Common myeloid progenitor, CD34-positive (primary cell): ENCODE results near the gene NELL1.

Experiments used
- CTCF ChIA-PET: fragments of 350-600 bp; sonication (Branson Sonifier 250); formaldehyde crosslinking; loops from one replicate; lab custom pipeline; 2021; ENCODE audit warnings: antibody characterized with exemption; lab: Charles Lee
- POLR2A ChIA-PET: fragments of 350-600 bp; sonication (Branson Sonifier 250); formaldehyde crosslinking; loops from one replicate; lab custom pipeline; 2021; ENCODE audit warnings: antibody characterized with exemption; lab: Charles Lee
- DNase-seq, 3 donors: peaks; one replicate each; pipeline versions ENCODE4 v3.0.0 to v3.0.0-alpha.2; 2013
- H3K27ac ChIP-seq, 2 experiments: 1 replicate in 1 of 2; 2 replicates in 1 of 2; pipeline ENCODE4 v1.7.0; 2013; ENCODE audit warnings: inconsistent platforms in 2 of 2, low read length in 2 of 2, mild to moderate bottlenecking in 2 of 2, low read depth in 1 of 2, moderate library complexity in 1 of 2; ENCODE audit not compliant: severe bottlenecking in 2 of 2, insufficient read depth in 1 of 2, poor library complexity in 1 of 2
- H3K27me3 ChIP-seq, 5 experiments: replicated peaks in 2 of 5; 1 replicate in 3 of 5; 2 replicates in 2 of 5; pipeline versions ENCODE4 v1.6.1 to v1.7.0; 2013; ENCODE audit warnings: low read length in 4 of 5, mild to moderate bottlenecking in 2 of 5, moderate library complexity in 2 of 5, inconsistent platforms in 1 of 5; ENCODE audit not compliant: insufficient read depth in 5 of 5, control insufficient read depth in 4 of 5
- H3K36me3 ChIP-seq, 4 experiments: 1 replicate in 2 of 4; 2 replicates in 2 of 4; pipeline versions ENCODE4 v1.6.1 to v1.7.0; 2013; ENCODE audit warnings: low read length in 3 of 4, control low read depth in 1 of 4, mild to moderate bottlenecking in 1 of 4; ENCODE audit not compliant: control insufficient read depth in 4 of 4, insufficient read depth in 4 of 4
- H3K4me1 ChIP-seq, 4 experiments: 1 replicate in 3 of 4; 2 replicates in 1 of 4; pipeline versions ENCODE4 v1.6.1 to v1.7.1; 2013; ENCODE audit warnings: low read length in 3 of 4, mild to moderate bottlenecking in 3 of 4, control low read depth in 1 of 4, inconsistent platforms in 1 of 4, moderate library complexity in 1 of 4; ENCODE audit not compliant: control insufficient read depth in 4 of 4, insufficient read depth in 4 of 4; ENCODE audit errors: control extremely low read depth in 1 of 4
- H3K4me3 ChIP-seq, 7 experiments: 1 replicate in 4 of 7; 2 replicates in 3 of 7; pipeline versions ENCODE4 v1.5.1 to v1.7.0; 2013; ENCODE audit warnings: mild to moderate bottlenecking in 7 of 7, low read length in 6 of 7, moderate library complexity in 6 of 7, inconsistent platforms in 2 of 7, low read depth in 2 of 7, control low read depth in 1 of 7; ENCODE audit not compliant: insufficient read depth in 4 of 7, control insufficient read depth in 1 of 7; ENCODE audit errors: extremely low read depth in 1 of 7
- H3K9me3 ChIP-seq, 5 experiments: 1 replicate in 4 of 5; 2 replicates in 1 of 5; pipeline versions ENCODE4 v1.6.1 to v1.7.1; 2013; ENCODE audit warnings: low read length in 4 of 5, mild to moderate bottlenecking in 2 of 5, inconsistent platforms in 1 of 5, low read depth in 1 of 5, moderate library complexity in 1 of 5; ENCODE audit not compliant: control insufficient read depth in 4 of 5, insufficient read depth in 2 of 5; ENCODE audit errors: control extremely low read depth in 1 of 5
- WGBS: methylation state at CpG from one replicate; pipeline ENCODE4 v1.1.5; 2013; ENCODE audit not compliant: insufficient coverage; 5-methylcytosine and 5-hydroxymethylcytosine counted together

The NELL1 gene

DNA sequence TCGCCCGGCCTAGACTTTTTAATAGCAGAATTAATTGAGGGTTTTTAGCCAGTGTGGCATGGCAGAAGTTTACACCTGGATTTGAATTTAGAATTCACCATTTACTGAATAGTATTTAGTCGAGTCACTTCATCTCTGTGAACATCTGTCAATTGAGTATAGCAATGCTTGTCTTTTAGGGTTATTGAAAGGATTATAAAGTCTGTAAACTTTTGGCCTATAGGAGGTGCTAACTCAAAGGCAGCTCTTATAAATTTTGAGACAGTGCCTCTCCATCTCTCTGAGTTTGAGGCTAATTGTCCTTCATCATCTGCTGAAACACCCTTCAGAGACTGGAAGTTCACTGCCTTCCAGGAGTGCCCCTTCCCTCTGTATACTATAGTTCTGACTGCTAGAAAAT lies 205.0 kb downstream of the NELL1 start:
- H3K27me3 ChIP-seq: peaks cover 0 to 3% (median 0%) of the 10 kb centered on the region in 5 experiments
- no CpG with 5 or more reads among the region's 3 CpGs for WGBS
- CTCF ChIA-PET: no interaction called here

DNA sequence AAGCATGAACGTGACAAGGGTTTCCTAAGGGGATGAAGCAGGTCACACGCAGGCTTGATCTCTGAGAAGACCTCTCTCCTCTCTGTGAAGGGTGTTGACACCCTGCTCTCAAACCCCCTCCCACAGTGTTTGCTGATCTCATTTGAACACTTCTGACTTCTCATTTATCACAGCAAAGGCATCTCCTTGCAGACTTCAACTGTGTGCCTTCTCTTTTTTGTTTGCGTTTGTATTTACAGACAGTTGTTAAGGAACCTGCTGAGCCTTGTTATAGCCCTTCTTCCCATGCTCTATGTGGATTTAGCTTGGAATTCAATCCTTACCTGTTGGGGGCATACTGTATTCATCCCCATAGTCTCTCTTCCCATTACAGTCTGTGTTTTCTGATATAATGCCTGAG lies 206.5 kb downstream of the NELL1 start:
- H3K27me3 ChIP-seq: peaks cover 0 to 3% (median 0%) of the 10 kb centered on the region in 5 experiments
- no peaks in the 10 kb centered on the region for H3K36me3 ChIP-seq
- no peaks in the 10 kb centered on the region for H3K9me3 ChIP-seq
- H3K4me1 ChIP-seq: no peaks in the 10 kb centered on the region
- H3K4me3 ChIP-seq: no peak overlapping the region
- CTCF ChIA-PET: no interaction called here
- DNase-seq: no peak
- 48% methylated on average over 3 of the region's 3 CpGs for WGBS
- no peak overlapping the region for H3K27ac ChIP-seq
- POLR2A ChIA-PET: no interaction called here

More for the DNA sequence above, 205.0 kb downstream of the NELL1 start:
- Histone ChIP-seq H3K9me3 (no peaks in the 10 kb centered on the region), H3K4me3 (no peak overlapping the region), H3K36me3 (no peaks in the 10 kb centered on the region), H3K4me1 (no peaks in the 10 kb centered on the region), H3K27ac (no peak overlapping the region)
- POLR2A ChIA-PET: no interaction called here
- DNase-seq: no peak

DNA sequence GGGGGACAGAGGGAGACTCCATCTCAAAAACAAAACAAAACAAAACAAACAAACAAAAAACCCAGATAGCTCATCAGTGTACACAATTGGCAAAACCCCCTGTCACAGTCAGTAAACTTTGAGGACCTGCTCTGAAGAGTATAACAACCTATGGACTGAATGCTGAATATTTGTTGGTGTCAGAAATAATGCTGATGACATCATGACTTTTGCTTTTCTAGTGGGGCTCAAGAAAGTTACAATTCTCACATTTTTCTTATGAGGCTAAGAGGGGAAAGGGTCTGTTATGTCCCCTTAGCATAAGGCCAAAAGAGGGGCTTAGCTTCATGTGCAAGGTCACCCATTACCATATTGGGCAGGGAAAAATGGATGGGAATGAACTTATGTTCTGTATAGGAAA lies 207.4 kb downstream of the NELL1 start:
- no peaks in the 10 kb centered on the region for H3K4me1 ChIP-seq
- no peak overlapping the region for H3K4me3 ChIP-seq
- ChIA-PET POLR2A (no interaction called here), CTCF (no interaction called here)
- peaks cover 0 to 3% (median 0%) of the 10 kb centered on the region in 5 experiments for H3K27me3 ChIP-seq
- no peak for DNase-seq
- H3K9me3 ChIP-seq: no peaks in the 10 kb centered on the region
- H3K36me3 ChIP-seq: no peaks in the 10 kb centered on the region
- H3K27ac ChIP-seq: no peak overlapping the region

DNA sequence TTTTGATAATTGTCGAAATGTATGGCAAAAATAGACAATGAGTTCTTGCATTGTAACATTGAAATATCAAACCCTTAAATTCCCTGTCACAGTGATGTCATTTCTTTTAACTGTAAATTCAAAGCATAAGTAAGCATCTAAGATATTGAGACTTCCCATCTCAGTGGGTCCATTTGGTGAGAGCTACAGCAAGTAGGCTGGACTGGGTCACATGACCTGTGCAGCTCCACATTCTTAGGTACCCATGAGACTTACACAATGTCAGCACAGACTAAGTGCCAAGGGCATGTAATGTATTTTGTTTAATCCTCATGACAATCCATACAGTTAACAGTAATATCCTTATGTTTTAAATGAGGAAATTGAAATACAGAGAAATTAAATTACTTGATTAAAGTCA lies 210.7 kb downstream of the NELL1 start:
- CTCF ChIA-PET: no interaction called here

DNA sequence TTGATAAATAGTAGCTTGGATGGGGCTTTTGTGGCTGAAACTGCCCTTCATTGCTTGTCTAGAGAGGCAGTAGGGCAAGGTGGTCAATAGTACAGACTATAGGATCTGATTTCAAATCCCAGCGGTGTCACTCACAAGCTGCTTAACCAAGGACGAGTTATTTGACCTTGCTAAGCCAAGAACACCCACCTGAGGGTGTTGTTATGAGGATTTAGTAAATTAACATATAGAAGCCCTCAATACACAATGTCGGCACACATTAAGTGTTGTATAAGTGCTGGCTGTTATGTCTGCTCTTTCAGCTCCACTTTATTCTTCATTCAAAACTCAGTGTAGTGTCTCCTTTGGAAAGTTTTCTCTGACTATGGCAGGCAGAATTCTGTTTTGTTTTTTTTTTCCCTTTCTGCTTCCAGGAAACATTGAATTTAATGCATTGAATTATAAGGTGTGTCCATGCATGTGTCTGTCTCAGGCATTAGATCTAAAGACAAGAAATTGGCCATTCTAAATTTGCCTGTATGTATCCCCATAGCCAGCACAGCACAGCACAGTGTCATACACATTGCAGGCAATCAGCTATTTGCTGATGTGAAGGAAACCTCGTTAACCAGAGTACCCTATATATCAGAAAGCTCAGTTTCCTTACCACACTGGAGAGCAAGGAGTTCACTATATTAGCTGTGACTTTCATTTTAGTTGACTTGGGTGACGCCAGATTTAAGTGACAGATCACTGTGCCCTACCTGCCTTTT lies 212.1 kb downstream of the NELL1 start:
- POLR2A ChIA-PET: no interaction called here
- WGBS: 67% methylated on average over 1 of the region's 5 CpGs

More for the DNA sequence above, 210.7 kb downstream of the NELL1 start:
- H3K4me1 ChIP-seq: no peaks in the 10 kb centered on the region
- no peaks in the 10 kb centered on the region for H3K36me3 ChIP-seq
- no peak for DNase-seq
- no peaks in the 10 kb centered on the region for H3K9me3 ChIP-seq
- H3K4me3 ChIP-seq: no peak overlapping the region
- H3K27me3 ChIP-seq: peaks cover 0 to 3% (median 0%) of the 10 kb centered on the region in 5 experiments
- WGBS: no CpG with 5 or more reads among the region's 1 CpG
- H3K27ac ChIP-seq: no peak overlapping the region
- POLR2A ChIA-PET: no interaction called here

DNA sequence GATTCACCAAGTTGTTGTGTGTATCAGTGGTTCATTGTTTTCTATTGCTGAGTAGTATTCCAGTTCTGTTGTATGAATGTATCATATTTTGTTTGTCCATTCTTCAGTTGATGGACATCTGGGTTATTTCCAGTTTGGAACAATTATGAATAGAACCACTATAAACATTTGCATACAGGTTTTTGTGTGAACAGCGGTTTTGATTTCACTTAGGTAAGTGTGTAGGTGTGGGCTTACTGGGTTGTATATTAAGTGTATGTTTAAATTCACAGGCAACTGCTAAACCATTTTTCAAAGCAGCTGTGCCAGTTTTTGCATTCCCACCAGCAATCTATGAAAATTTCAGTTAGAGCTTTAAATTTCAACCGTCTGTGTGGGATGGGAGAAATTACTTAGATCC lies 217.8 kb downstream of the NELL1 start:
- Histone ChIP-seq H3K36me3 (no peaks in the 10 kb centered on the region), H3K27me3 (no peaks in the 10 kb centered on the region), H3K4me3 (no peak overlapping the region), H3K4me1 (no peaks in the 10 kb centered on the region), H3K9me3 (no peaks in the 10 kb centered on the region), H3K27ac (no peak overlapping the region)
- no peak for DNase-seq
- POLR2A ChIA-PET: no interaction called here
- WGBS: no CpG with 5 or more reads among the region's 2 CpGs
- CTCF ChIA-PET: no interaction called here

More for the DNA sequence above, 212.1 kb downstream of the NELL1 start:
- Histone ChIP-seq H3K27me3 (peaks cover 0 to 3% (median 0%) of the 10 kb centered on the region in 5 experiments), H3K4me3 (no peak overlapping the region), H3K9me3 (no peaks in the 10 kb centered on the region), H3K36me3 (no peaks in the 10 kb centered on the region), H3K4me1 (no peaks in the 10 kb centered on the region), H3K27ac (no peak overlapping the region)
- CTCF ChIA-PET: no interaction called here
- DNase-seq: no peak

DNA sequence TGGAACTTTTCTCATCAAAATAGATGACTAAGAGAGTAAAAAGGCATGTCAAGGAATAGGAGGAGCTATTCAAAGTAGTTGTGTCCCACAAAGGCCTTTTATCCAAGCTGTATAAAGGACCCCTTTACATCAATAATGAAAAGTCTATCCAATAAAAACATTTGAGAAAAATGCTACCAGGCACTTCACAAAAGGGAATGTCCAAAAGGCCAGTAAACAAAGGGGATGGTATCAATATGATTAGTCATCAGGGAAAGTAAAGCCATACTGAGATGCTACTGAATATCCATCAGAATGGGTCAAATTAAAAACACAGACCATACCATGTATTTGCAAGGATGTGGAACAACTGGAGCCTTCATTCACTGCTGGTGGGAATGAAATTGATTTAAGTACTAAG lies 224.9 kb downstream of the NELL1 start:
- Histone ChIP-seq H3K4me1 (no peaks in the 10 kb centered on the region), H3K9me3 (no peaks in the 10 kb centered on the region), H3K4me3 (no peak overlapping the region), H3K27me3 (no peaks in the 10 kb centered on the region), H3K36me3 (no peaks in the 10 kb centered on the region), H3K27ac (no peak overlapping the region)
- no peak for DNase-seq
- ChIA-PET CTCF (no interaction called here), POLR2A (no interaction called here)
